G401 (cell line): ENCODE measurements around the gene MLANA. TPM values are rescaled to one million over a fixed set of nuclear protein-coding genes. Genes with fewer than 3 reads are reported as not detected.

Source experiments
- DNase-seq: peaks from one replicate; pipeline ENCODE4 v3.0.0-alpha.2; 2015; ENCODE audit warnings: low spot score
- in situ Hi-C: cut with HindIII; loops from 2 replicates; pipeline ENCODE4 v1.10.0; 2016; ENCODE audit warnings: low sequenced_read_pairs, mixed read lengths
- total RNA-seq: library from RNA; depleted of rRNA; stranded (reverse); fragments of >200 nt; shearing (Covaris generic); gene quantifications from 2 replicates; pipeline ENCODE4 v1.2.3, GENCODE V29; 2014; rRNA removed

MLANA gene, protein sequence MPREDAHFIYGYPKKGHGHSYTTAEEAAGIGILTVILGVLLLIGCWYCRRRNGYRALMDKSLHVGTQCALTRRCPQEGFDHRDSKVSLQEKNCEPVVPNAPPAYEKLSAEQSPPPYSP
- not detected in 2 replicates for total RNA-seq

GRCh38 chr9:5890641-5891040 is at the start of gene MLANA:
Gene MLANA, plus strand, starts transcription at chr9:5890889. Its CDS starts 1,586 bp downstream, at chr9:5892475.
- in situ Hi-C loops, result no loop called here
- DNase-seq, result no peak

DNA sequence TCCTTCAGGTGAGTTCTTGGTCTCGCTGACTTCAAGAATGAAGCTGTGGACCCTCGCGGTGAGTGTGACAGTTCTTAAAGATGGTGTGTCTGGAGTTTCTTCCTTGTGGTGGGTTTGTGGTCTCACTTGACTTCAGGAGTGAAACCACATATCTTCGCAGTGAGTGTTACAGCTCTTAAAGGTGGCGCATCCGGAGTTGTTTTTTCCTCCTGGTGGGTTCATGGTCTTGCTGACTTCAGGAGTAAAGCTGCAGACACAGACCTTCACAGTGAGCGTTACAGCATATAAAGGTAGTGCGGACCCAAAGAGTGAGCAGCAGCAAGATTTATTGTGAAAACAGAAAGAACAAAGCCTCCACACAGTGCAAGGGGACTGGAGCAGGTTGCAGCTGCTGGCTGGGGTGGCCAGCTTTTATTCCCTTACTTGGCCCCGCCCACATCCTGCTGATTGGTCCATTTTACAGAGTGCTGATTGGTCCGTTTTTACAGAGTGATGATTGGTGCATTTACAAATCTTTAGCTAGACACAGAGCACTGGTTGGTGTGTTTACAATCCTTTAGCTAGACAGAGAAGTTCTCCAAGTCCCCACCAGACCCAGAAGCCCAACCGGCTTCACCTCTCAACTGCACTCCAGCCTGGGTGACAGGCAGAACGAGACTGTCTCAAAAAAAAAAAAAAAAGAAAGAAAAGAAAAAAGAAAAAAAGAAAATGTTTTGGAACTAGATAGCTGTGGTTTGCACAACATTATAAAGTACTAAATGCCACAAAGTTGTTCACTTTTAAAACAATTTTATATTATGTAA is 48.7 kb upstream of the MLANA start:
- DNase-seq, result no peak
- in situ Hi-C loops, result no loop called here

DNA sequence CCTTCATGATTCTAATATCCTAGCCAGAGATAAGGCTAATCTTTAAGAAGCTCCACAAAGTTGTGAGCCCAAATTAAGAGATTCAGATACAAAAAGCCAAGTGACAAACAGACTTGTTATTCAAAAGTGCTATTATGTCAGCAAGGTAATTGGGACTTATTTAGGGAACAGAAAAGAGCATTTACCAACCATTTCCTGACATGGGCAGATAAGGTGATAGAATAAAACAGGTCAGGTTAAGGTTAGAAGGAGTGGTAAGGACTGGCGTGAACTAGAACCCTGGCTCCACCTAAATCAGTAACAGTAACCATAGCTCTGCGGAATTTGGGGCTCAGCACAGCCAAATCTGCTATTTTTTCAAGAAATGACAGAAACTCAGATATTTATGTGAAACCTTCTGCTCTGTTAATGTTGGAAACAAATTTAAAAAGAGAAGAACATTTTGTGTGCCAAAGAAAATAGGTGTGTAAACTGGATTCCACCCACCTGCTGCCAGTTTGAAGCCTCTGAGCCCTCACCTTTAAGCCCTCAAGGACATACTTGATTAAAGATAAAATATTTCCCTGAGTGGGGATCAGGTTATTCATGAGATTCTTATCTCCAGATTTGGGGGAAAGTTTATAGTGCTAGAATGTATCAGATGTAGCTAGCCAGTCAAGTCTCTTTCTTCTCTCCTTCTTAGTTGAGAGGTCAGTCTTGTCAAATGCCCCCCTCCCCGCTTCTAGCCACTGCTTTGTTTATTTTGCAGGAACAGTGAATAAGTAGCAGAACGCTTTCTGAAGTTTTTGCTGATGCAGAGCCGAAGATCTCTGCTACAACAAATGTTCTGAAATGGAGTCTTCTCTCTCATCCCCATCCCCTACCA is 47.5 kb upstream of the MLANA start:
- in situ Hi-C loops, result no loop called here

GRCh38 chr9:5843794-5844471 is 46.8 kb upstream of the MLANA start:
- DNase-seq, result no peak
- in situ Hi-C loops, result no loop called here

More for the DNA sequence above, 47.5 kb upstream of the MLANA start:
- no peak for DNase-seq

GRCh38 chr9:5845157-5845531 is 45.5 kb upstream of the MLANA start:
- in situ Hi-C loops, result no loop called here
- DNase-seq, result no peak

- in situ Hi-C loops, result no loop called here
- DNase-seq, result no peak
These were observed 44.6 kb upstream of the MLANA start for GRCh38 chr9:5846096-5846495.

GRCh38 chr9:5846501-5846921 is 44.2 kb upstream of the MLANA start:
- in situ Hi-C loops, result no loop called here
- DNase-seq, result no peak

DNA sequence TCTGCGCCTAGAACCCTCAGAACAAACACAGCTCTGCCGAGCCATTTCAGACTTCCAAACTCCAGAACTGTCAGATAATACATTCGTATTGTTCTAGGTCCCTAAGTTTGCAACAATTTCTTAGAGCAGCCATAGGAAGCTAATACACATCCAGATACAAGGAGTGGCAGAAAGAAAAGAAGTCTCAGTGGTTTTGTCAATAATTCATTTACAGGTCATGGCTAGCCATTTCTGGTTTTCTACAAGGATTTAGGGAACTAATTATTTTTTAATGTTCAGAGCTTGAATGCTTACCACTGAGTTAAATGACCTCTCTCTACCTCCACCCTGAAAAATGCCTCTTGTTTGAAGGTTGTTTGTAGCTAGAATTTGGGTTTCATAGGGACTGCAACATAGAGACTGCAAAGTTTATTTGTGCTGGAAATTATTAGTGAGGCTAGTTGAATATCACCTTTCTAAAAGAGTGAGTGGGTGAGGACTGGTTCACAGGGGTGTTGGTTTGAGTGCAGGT is 42.3 kb upstream of the MLANA start:
- no peak for DNase-seq
- in situ Hi-C loops, result no loop called here

DNA sequence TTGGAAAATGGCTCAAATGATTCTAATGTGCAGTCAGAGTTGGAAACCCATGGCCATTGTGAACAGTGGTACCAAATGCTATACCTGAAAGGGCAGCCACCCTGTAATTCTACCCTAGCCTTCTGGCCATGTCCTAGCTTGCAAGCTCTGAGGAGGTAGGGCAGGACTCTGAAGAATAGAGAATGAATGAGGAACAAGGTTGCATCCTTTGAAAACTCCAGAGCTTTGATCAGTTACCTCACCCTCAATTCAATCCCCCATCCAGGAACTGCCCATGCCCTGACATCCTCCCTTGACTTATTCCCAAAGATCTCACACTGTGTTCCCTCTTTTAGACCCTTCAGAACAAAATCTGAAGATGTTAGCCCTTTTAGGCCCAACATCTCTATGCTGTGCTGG is 40.0 kb upstream of the MLANA start:
- no peak for DNase-seq
- in situ Hi-C loops, result no loop called here

GRCh38 chr9:5851445-5851844 is 39.2 kb upstream of the MLANA start:
- DNase-seq, result no peak
- in situ Hi-C loops, result no loop called here

GRCh38 chr9:5852987-5853386 is 37.7 kb upstream of the MLANA start:
- in situ Hi-C loops, result no loop called here
- no peak for DNase-seq

DNA sequence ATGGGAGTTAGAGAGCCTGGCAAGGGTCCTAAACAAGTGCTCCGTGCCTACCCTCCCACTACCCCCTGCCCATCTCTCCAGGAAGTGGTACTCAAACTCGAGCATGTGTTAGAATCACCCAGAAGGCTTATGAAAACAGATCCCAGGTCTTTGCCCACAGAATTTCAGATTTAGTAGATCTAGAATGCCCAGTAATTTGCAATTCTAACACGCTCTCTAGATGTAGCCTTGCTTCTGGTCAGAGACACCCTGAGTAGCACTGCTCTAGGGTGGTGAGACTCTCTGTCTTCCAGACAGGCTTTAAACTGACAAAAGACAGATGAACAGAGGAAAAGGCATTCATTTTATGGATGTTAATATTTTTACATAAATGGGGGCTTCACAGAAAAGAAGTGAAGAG is 37.1 kb upstream of the MLANA start:
- in situ Hi-C loops, result no loop called here
- no peak for DNase-seq

DNA sequence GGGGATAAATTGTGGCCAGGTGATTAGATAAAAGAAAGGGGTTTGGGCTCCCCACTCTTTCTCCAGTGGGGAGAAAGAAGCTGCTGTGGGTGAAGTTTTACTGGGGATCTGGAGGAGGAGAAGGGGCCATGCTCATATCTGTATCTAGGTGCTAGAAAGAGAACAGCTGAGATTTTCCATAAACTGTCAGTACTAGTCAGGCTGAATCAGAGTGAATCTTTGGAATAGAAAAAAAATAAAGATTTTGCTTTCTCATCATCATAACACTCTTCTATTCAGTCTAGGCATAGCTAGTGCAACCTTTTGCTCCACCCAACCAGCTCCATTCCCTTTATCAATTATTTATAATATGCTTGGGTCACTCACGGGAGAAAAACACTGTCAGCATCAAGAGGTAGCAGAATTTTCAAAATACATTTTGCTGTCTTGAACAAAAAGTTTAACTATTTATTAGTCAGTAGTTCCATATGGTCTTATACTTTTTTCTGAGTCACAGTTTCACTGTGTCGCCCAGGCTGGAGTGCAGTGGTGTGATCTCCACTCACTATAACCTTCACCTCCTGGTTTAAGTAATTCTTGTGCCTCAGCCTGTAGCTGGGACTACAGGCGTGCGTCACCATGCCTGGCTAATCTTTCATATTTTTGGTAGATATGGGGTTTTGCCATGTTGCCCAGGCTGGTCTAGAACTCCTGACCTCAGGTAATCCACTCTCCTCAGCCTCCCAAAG is 36.5 kb upstream of the MLANA start:
- DNase-seq, result no peak
- in situ Hi-C loops, result no loop called here

DNA sequence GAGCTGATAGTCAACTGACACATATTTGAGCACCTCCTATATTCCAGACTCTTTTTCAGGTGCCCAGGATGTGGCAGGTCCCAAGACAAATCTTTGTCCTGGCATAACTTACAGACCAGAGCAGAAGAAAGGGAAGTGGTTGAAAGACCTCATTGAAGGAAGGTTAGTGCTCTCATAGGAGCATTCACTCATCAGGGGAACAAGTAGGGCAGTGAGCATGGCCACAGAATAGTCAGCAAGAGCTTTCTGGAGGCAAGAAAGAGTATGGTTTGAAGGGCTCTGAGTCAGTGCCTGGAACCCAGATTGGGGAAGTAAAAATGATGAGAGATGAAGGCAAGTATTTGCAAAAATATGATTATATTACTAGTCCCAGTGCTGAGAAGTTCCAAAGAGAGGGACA is 32.8 kb upstream of the MLANA start:
- DNase-seq, result no peak
- in situ Hi-C loops, result no loop called here

- in situ Hi-C loops, result no loop called here
- no peak for DNase-seq
These were observed 31.9 kb upstream of the MLANA start for GRCh38 chr9:5858833-5859232.

DNA sequence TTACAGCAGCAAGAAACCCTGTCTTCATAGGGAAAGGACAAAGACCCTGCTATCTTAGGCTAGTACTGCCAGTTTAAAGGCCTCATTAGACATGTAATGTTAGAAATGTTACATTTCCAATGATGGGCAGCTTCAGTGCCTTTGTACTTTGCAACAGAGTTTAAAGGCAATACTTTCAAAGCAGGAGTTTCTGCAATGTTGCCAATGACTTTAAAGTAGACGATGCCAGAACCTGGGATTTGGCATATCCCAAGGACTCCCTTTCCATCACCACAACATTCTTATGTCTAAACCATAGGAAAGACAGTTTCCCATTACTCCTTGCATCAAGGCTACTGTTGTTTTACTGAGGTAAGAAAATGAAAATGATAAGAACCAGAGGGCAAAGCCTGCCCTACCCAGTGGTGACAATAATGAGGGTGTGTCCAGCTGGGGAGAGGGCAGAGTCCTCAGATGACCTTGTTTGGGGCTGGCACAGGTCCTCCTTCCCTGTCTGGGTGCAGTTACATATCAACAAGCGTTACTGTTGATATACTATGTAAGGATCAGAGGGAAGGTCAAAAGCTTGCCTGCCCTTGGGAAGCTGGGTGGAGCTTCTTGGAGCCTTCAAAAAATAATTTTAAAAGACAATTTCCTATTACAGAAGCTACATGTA is 27.5 kb upstream of the MLANA start:
- no peak for DNase-seq
- in situ Hi-C loops, result no loop called here

DNA sequence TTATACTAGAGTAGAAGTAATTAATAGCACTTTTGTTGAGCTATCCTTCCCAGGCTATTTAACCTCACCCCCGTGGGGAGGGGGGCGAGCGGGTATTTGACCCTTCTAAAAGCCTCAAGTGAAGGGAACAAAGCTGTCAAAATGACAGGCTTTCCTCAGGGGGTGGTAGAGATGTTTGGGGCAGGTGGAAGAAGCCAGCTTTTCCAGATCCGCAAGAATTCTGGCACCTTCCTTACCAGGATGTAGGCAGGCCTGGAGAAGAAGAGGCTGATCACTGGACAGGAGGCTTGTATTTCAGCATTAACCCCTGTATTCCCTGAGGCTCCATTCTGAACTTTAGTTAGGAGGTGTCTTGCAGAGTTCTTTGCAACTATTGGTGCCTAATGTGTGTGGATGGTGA is 26.2 kb upstream of the MLANA start:
- in situ Hi-C loops, result no loop called here
- DNase-seq, result no peak

- no peak for DNase-seq
- in situ Hi-C loops, result no loop called here
These were observed 24.4 kb upstream of the MLANA start for GRCh38 chr9:5866272-5866671.
